Panc1 (cell line): Measurements from ENCODE around the gene RGS6. TPM values are rescaled to one million over a fixed set of nuclear protein-coding genes. Genes with fewer than 3 reads are reported as not detected.

Experiments used
- ATAC-seq: fragments of 200-7000 bp; cut with Tn5 transposase; 2 replicates; pipeline ENCODE4 v1.9.1; 2020; ENCODE audit warnings: mild to moderate bottlenecking, moderate library complexity
- BruUV-seq: library from RNA; stranded (reverse); fragments of 400-500 nt; replicated peaks from 2 replicates; lab custom pipeline; 2021; lab: Mats Ljungman, UMichigan
- CTCF ChIA-PET: fragments of 300-600 bp; sonication (Branson Sonifier 250); formaldehyde crosslinking; loops from one replicate; lab custom pipeline; 2022; ENCODE audit warnings: antibody characterized with exemption; lab: Charles Lee
- POLR2A ChIA-PET: fragments of 300-600 bp; sonication (Branson Sonifier 250); formaldehyde crosslinking; loops from one replicate; lab custom pipeline; 2022; ENCODE audit warnings: antibody characterized with exemption; lab: Charles Lee
- DNase-seq: peaks from one replicate; pipeline ENCODE4 v3.0.0-alpha.2; 2010; ENCODE audit warnings: low read depth, low spot score
- H3K27ac ChIP-seq: 2 replicates; pipeline ENCODE4 v1.5.1; 2011; ENCODE audit warnings: mild to moderate bottlenecking, low read length, inconsistent platforms
- H3K27me3 ChIP-seq: fragments of 200-500 bp; sonication (Bioruptor generic); 2 replicates; pipeline ENCODE4 v1.6.0; 2014; ENCODE audit warnings: low read length, inconsistent platforms; ENCODE audit not compliant: control insufficient read depth, insufficient read depth
- H3K36me3 ChIP-seq: fragments of 200-500 bp; sonication (Bioruptor generic); 2 replicates; pipeline ENCODE4 v1.5.1; 2014; ENCODE audit warnings: inconsistent platforms, mild to moderate bottlenecking, low read length, moderate library complexity; ENCODE audit not compliant: control insufficient read depth, insufficient read depth
- H3K4me1 ChIP-seq: 2 replicates; pipeline ENCODE4 v1.5.1; 2011; ENCODE audit warnings: inconsistent platforms, mild to moderate bottlenecking, low read length, moderate library complexity; ENCODE audit not compliant: control insufficient read depth, insufficient read depth
- H3K4me3 ChIP-seq, 2 experiments: 2 replicates each; pipeline ENCODE4 v1.5.1; 2011 to 2012; ENCODE audit warnings: low read depth in 2 of 2, low read length in 2 of 2, mild to moderate bottlenecking in 2 of 2, inconsistent platforms in 1 of 2, moderate library complexity in 1 of 2
- H3K9me3 ChIP-seq: fragments of 200-500 bp; sonication (Bioruptor generic); 2 replicates; pipeline ENCODE4 v1.5.1; 2014; ENCODE audit warnings: low read depth, mild to moderate bottlenecking, inconsistent platforms, low read length, moderate library complexity; ENCODE audit not compliant: control insufficient read depth, insufficient read depth
- CTCF ChIP-seq: fragments of 450-650 bp; IDR thresholded peaks from 2 replicates; pipeline ENCODE4 v1.5.1; 2017; ENCODE audit warnings: mild to moderate bottlenecking
- POLR2AphosphoS5 ChIP-seq: IDR thresholded peaks from 2 replicates; pipeline ENCODE4 v1.6.1; 2012; ENCODE audit warnings: mild to moderate bottlenecking, low read depth, low read length, moderate library complexity
- REST ChIP-seq, 2 experiments: IDR thresholded peaks; 2 replicates each; pipeline ENCODE4 v1.6.1; 2011 to 2012; ENCODE audit warnings: low read depth in 2 of 2, control low read depth in 1 of 2, low read length in 1 of 2, mild to moderate bottlenecking in 1 of 2, moderate library complexity in 1 of 2; ENCODE audit not compliant: insufficient read depth in 1 of 2
- SIN3A ChIP-seq: IDR thresholded peaks from 2 replicates; pipeline ENCODE4 v1.6.1; 2012; ENCODE audit warnings: low read depth, mild to moderate bottlenecking, low read length, moderate library complexity, borderline replicate concordance; ENCODE audit not compliant: insufficient read depth
- TCF7L2 ChIP-seq: IDR thresholded peaks from 2 replicates; pipeline ENCODE4 v1.6.1; 2011; ENCODE audit warnings: mild to moderate bottlenecking, low read depth, low read length, inconsistent platforms
- in situ Hi-C: cut with HindIII; loops from 2 replicates; pipeline ENCODE4 v1.10.0; 2016; ENCODE audit warnings: low sequenced_read_pairs, low pct_unique_long_range_greater_than_20kb
- intact Hi-C: fragments of 100-400 bp; cut with micrococcal nuclease; formaldehyde crosslinking; loops from one replicate; pipeline ENCODE4 v1.10.0; 2022; ENCODE audit not compliant: unreplicated experiment
- total RNA-seq: library from RNA; stranded (reverse); gene quantifications from one replicate; pipeline ENCODE4 v1.2.1, GENCODE V29; 2021; ENCODE audit not compliant: unreplicated experiment

RGS6 gene
- total RNA-seq, 1 experiment from 2014 or later = not detected

DNA sequence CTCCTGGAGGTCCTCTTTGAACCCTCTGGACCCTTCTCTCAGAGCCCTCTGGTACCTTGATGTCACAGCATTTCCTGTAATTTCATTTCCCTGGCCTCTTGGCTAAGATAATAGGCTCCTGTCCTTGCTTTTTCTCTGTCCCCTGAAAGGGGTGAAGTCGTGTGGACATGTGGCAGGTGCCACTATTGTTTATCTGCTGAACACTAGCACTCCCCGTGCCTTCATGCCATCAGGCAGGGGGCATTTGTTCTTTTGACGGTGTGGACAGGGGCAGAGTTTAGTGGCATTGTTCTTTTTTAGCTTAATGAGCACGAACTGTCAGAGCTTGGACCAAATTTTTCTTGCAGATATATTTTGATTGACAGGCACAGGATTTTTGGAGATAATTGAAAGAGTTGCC lies 166.0 kb downstream of the RGS6 start:
- Histone ChIP-seq H3K27ac (no peak overlapping the region), H3K9me3 (no peaks in the 10 kb centered on the region), H3K4me3 (no peak overlapping the region), H3K36me3 (no peaks in the 10 kb centered on the region), H3K27me3 (no peaks in the 10 kb centered on the region), H3K4me1 (no peaks in the 10 kb centered on the region)
- ChIA-PET CTCF (no interaction called here), POLR2A (no interaction called here)
- intact Hi-C loops (no loop called here), in situ Hi-C loops (no loop called here)
- TF ChIP-seq POLR2AphosphoS5 = no peak
- no peak for TF ChIP-seq REST (IDR thresholded peaks at IDR 0.05; ENCODE audit: insufficient read depth in 1 of 2, low read depth in 2 of 2, low read length in 1 of 2)
- no peak for TF ChIP-seq TCF7L2
- TF ChIP-seq CTCF = no peak
- no peak for TF ChIP-seq SIN3A
- BruUV-seq = no TSS peak
- ATAC-seq (no peak), DNase-seq (no peak)

GRCh38 chr14:72099566-72099965 lies 167.3 kb downstream of the RGS6 start:
- Histone ChIP-seq H3K9me3 (no peaks in the 10 kb centered on the region), H3K4me3 (no peak overlapping the region), H3K27ac (no peak overlapping the region), H3K36me3 (no peaks in the 10 kb centered on the region), H3K27me3 (no peaks in the 10 kb centered on the region), H3K4me1 (no peaks in the 10 kb centered on the region)
- ATAC-seq = no peak
- TF ChIP-seq TCF7L2 = no peak
- TF ChIP-seq CTCF = no peak
- no peak for TF ChIP-seq POLR2AphosphoS5
- no peak for TF ChIP-seq REST (IDR thresholded peaks at IDR 0.05; ENCODE audit: insufficient read depth in 1 of 2, low read depth in 2 of 2, low read length in 1 of 2)
- TF ChIP-seq SIN3A = no peak
- ChIA-PET CTCF (no interaction called here), POLR2A (no interaction called here)
- in situ Hi-C loops = no loop called here
- intact Hi-C loops = no loop called here
- no peak for DNase-seq
- no TSS peak for BruUV-seq
